Activated naive CD8-positive, alpha-beta T cell treated with anti-CD3 and anti-CD28 coated beads for 36 hours (primary cell): ENCODE measurements around the gene MAN1A1. TPM values are rescaled to one million over a fixed set of nuclear protein-coding genes. Genes with fewer than 3 reads are reported as not detected.
"Not testable (repeated sequence)": the region's sequence is repeated elsewhere in the genome, so short reads cannot be mapped to it uniquely, and the experiment has no call there.

Source experiments
- DNase-seq: peaks from one replicate; pipeline ENCODE4 v3.0.0; 2021
- H3K27ac Mint-ChIP-seq: one replicate; pipeline ENCODE4 v1.8.0; 2022; ENCODE audit warnings: mild to moderate bottlenecking, moderate library complexity, mixed read lengths
- H3K27me3 Mint-ChIP-seq: one replicate; pipeline ENCODE4 v1.8.0; 2022; ENCODE audit warnings: mild to moderate bottlenecking, mixed read lengths
- H3K36me3 Mint-ChIP-seq: one replicate; pipeline ENCODE4 v1.8.0; 2021; ENCODE audit warnings: mild to moderate bottlenecking, mixed read lengths
- H3K4me1 Mint-ChIP-seq: one replicate; pipeline ENCODE4 v1.8.0; 2021; ENCODE audit warnings: mixed read lengths
- H3K4me3 Mint-ChIP-seq: one replicate; pipeline ENCODE4 v1.8.0; 2022; ENCODE audit warnings: mild to moderate bottlenecking, moderate library complexity, mixed read lengths
- H3K9me3 Mint-ChIP-seq: one replicate; pipeline ENCODE4 v1.8.0; 2022; ENCODE audit warnings: mixed read lengths
- total RNA-seq, 2 experiments: library from RNA; stranded (reverse); gene quantifications; one replicate each; pipeline ENCODE4 v1.2.3, GENCODE V29; 2021

The MAN1A1 gene
- total RNA-seq, 2 experiments from 2014 or later: 21.4 to 22.6 TPM

- Mint-ChIP-seq H3K27ac (no peak overlapping the region), H3K4me1 (peaks cover 41% of the 10 kb centered on the region), H3K9me3 (no peaks in the 10 kb centered on the region), H3K36me3 (peaks cover 29% of the 10 kb centered on the region), H3K27me3 (no peaks in the 10 kb centered on the region), H3K4me3 (no peak overlapping the region)
- DNase-seq: no peak
These were observed 40.4 kb downstream of the MAN1A1 start for GRCh38 chr6:119308991-119309657.

- H3K27ac Mint-ChIP-seq: no peak overlapping the region
- DNase-seq: no peak
- no peaks in the 10 kb centered on the region for H3K27me3 Mint-ChIP-seq
- H3K9me3 Mint-ChIP-seq: no peaks in the 10 kb centered on the region
- H3K36me3 Mint-ChIP-seq: peaks cover 30% of the 10 kb centered on the region
- peaks cover 31% of the 10 kb centered on the region for H3K4me1 Mint-ChIP-seq
- no peak overlapping the region for H3K4me3 Mint-ChIP-seq
These were observed 41.5 kb downstream of the MAN1A1 start for GRCh38 chr6:119308048-119308570.

GRCh38 chr6:119307056-119307455 is 42.5 kb downstream of the MAN1A1 start:
- Mint-ChIP-seq H3K9me3 (no peaks in the 10 kb centered on the region), H3K27ac (no peak overlapping the region), H3K4me3 (no peak overlapping the region), H3K4me1 (peaks cover 21% of the 10 kb centered on the region), H3K27me3 (no peaks in the 10 kb centered on the region), H3K36me3 (peaks cover 28% of the 10 kb centered on the region)
- DNase-seq: no peak

- H3K4me1 Mint-ChIP-seq: peaks cover 17% of the 10 kb centered on the region
- H3K9me3 Mint-ChIP-seq: no peaks in the 10 kb centered on the region
- peaks cover 25% of the 10 kb centered on the region for H3K36me3 Mint-ChIP-seq
- no peak overlapping the region for H3K27ac Mint-ChIP-seq
- no peak overlapping the region for H3K4me3 Mint-ChIP-seq
- no peaks in the 10 kb centered on the region for H3K27me3 Mint-ChIP-seq
- DNase-seq: no peak
These were observed 43.1 kb downstream of the MAN1A1 start for GRCh38 chr6:119306396-119306968.

GRCh38 chr6:119303164-119303887 is 46.2 kb downstream of the MAN1A1 start:
- Mint-ChIP-seq H3K27me3 (no peaks in the 10 kb centered on the region), H3K4me3 (no peak overlapping the region), H3K27ac (no peak overlapping the region), H3K9me3 (no peaks in the 10 kb centered on the region), H3K36me3 (peaks cover 25% of the 10 kb centered on the region), H3K4me1 (peaks cover 3% of the 10 kb centered on the region)
- DNase-seq: no peak

- Mint-ChIP-seq H3K36me3 (peaks cover 18% of the 10 kb centered on the region), H3K27ac (no peak overlapping the region), H3K4me1 (peaks cover 5% of the 10 kb centered on the region), H3K9me3 (no peaks in the 10 kb centered on the region), H3K27me3 (no peaks in the 10 kb centered on the region), H3K4me3 (no peak overlapping the region)
- no peak for DNase-seq
These were observed 48.1 kb downstream of the MAN1A1 start for GRCh38 chr6:119301429-119301828.

GRCh38 chr6:119299694-119300093 is 49.9 kb downstream of the MAN1A1 start:
- H3K36me3 Mint-ChIP-seq: peaks cover 15% of the 10 kb centered on the region
- no peaks in the 10 kb centered on the region for H3K9me3 Mint-ChIP-seq

GRCh38 chr6:119297049-119297448 is 52.5 kb downstream of the MAN1A1 start:
- Mint-ChIP-seq H3K27me3 (no peaks in the 10 kb centered on the region), H3K4me1 (peaks cover 16% of the 10 kb centered on the region), H3K36me3 (peaks cover 19% of the 10 kb centered on the region), H3K9me3 (no peaks in the 10 kb centered on the region), H3K27ac (no peak overlapping the region), H3K4me3 (no peak overlapping the region)
- no peak for DNase-seq

More at GRCh38 chr6:119299694-119300093, 49.9 kb downstream of the MAN1A1 start:
- Mint-ChIP-seq H3K27ac (no peak overlapping the region), H3K4me1 (peaks cover 16% of the 10 kb centered on the region), H3K4me3 (no peak overlapping the region), H3K27me3 (no peaks in the 10 kb centered on the region)
- DNase-seq: no peak

- Mint-ChIP-seq H3K36me3 (peaks cover 19% of the 10 kb centered on the region), H3K4me3 (no peak overlapping the region), H3K9me3 (no peaks in the 10 kb centered on the region), H3K4me1 (peaks cover 16% of the 10 kb centered on the region), H3K27ac (no peak overlapping the region), H3K27me3 (no peaks in the 10 kb centered on the region)
- no peak for DNase-seq
These were observed 53.2 kb downstream of the MAN1A1 start for GRCh38 chr6:119296036-119297035.

GRCh38 chr6:119294984-119295383 is 54.6 kb downstream of the MAN1A1 start:
- no peaks in the 10 kb centered on the region for H3K27me3 Mint-ChIP-seq
- no peaks in the 10 kb centered on the region for H3K9me3 Mint-ChIP-seq
- peaks cover 16% of the 10 kb centered on the region for H3K4me1 Mint-ChIP-seq
- H3K4me3 Mint-ChIP-seq: no peak overlapping the region
- no peak overlapping the region for H3K27ac Mint-ChIP-seq
- H3K36me3 Mint-ChIP-seq: peaks cover 23% of the 10 kb centered on the region
- DNase-seq: no peak

- peaks cover 28% of the 10 kb centered on the region for H3K36me3 Mint-ChIP-seq
- H3K9me3 Mint-ChIP-seq: not testable (repeated sequence)
These were observed 58.5 kb downstream of the MAN1A1 start for GRCh38 chr6:119291060-119291459.

GRCh38 chr6:119290306-119290705 is 59.3 kb downstream of the MAN1A1 start:
- DNase-seq: no peak
- H3K9me3 Mint-ChIP-seq: no peaks in the 10 kb centered on the region
- no peak overlapping the region for H3K4me3 Mint-ChIP-seq
- H3K27me3 Mint-ChIP-seq: no peaks in the 10 kb centered on the region
- no peak overlapping the region for H3K27ac Mint-ChIP-seq
- peaks cover 28% of the 10 kb centered on the region for H3K36me3 Mint-ChIP-seq
- H3K4me1 Mint-ChIP-seq: peaks cover 8% of the 10 kb centered on the region

More at GRCh38 chr6:119291060-119291459, 58.5 kb downstream of the MAN1A1 start:
- H3K27me3 Mint-ChIP-seq, H3K27ac Mint-ChIP-seq, DNase-seq, H3K4me3 Mint-ChIP-seq: not testable (repeated sequence)
- H3K4me1 Mint-ChIP-seq: peaks cover 13% of the 10 kb centered on the region

- no peak for DNase-seq
- H3K4me3 Mint-ChIP-seq: no peak overlapping the region
- H3K27me3 Mint-ChIP-seq: no peaks in the 10 kb centered on the region
- peaks cover 2% of the 10 kb centered on the region for H3K9me3 Mint-ChIP-seq
- H3K4me1 Mint-ChIP-seq: peaks cover 2% of the 10 kb centered on the region
- no peak overlapping the region for H3K27ac Mint-ChIP-seq
- H3K36me3 Mint-ChIP-seq: peaks cover 27% of the 10 kb centered on the region
These were observed 59.9 kb downstream of the MAN1A1 start for GRCh38 chr6:119289651-119290050.

GRCh38 chr6:119285908-119286625 is 63.5 kb downstream of the MAN1A1 start:
- Mint-ChIP-seq H3K4me1 (peaks cover 15% of the 10 kb centered on the region), H3K27ac (no peak overlapping the region), H3K36me3 (peaks cover 36% of the 10 kb centered on the region), H3K9me3 (peaks cover 2% of the 10 kb centered on the region), H3K4me3 (no peak overlapping the region), H3K27me3 (no peaks in the 10 kb centered on the region)
- DNase-seq: no peak
